Uterus (tissue), 4 donors: Measurements from ENCODE around the gene GMDS. TPM values are rescaled to one million over a fixed set of nuclear protein-coding genes. Genes with fewer than 3 reads are reported as not detected.
A peak's percentile ranks its signal among the peaks of the same experiment; 100 is the strongest.

Experiments
- DNase-seq, 2 donors: peaks; one replicate each; pipeline ENCODE4 v3.0.0-alpha.2; 2019 to 2020
- H3K27ac ChIP-seq, 2 donors: fragments of 200-600 bp; sonication (generic); 1 replicate in 1 of 2; 2 replicates in 1 of 2; pipeline ENCODE4 v1.5.1; 2016 to 2018
- H3K27me3 ChIP-seq, 2 donors: fragments of 200-600 bp; sonication (generic); one replicate each; pipeline ENCODE4 v1.5.1; 2018 to 2019; ENCODE audit warnings: control low read depth in 1 of 2
- H3K36me3 ChIP-seq, 2 donors: fragments of 200-600 bp; sonication (generic); one replicate each; pipeline ENCODE4 v1.5.1; 2019; ENCODE audit warnings: control low read depth in 1 of 2
- H3K4me1 ChIP-seq, 2 donors: fragments of 200-600 bp; sonication (generic); one replicate each; pipeline ENCODE4 v1.5.1; 2018 to 2019; ENCODE audit warnings: control low read depth in 1 of 2
- H3K4me3 ChIP-seq, 2 donors: fragments of 200-600 bp; sonication (generic); 1 replicate in 1 of 2; 2 replicates in 1 of 2; pipeline ENCODE4 v1.5.1; 2018 to 2019; ENCODE audit warnings: mild to moderate bottlenecking in 1 of 2
- H3K9me3 ChIP-seq, 2 donors: fragments of 200-600 bp; sonication (generic); one replicate each; pipeline ENCODE4 v1.5.1; 2019; ENCODE audit warnings: control low read depth in 1 of 2
- CTCF ChIP-seq, 4 experiments: fragments of 200-600 bp in 2 of 4; fragments of 450-650 bp in 2 of 4; sonication (generic) in 2 of 4; IDR thresholded peaks; one replicate each; pipeline ENCODE4 v1.5.1; 2016 to 2019; ENCODE audit warnings: antibody characterized with exemption in 4 of 4, mild to moderate bottlenecking in 2 of 4, moderate library complexity in 1 of 4
- POLR2A ChIP-seq, 2 donors: fragments of 450-650 bp; IDR thresholded peaks; one replicate each; pipeline ENCODE4 v1.6.1; 2016; ENCODE audit warnings: antibody characterized with exemption in 2 of 2, mild to moderate bottlenecking in 1 of 2, moderate library complexity in 1 of 2
- intact Hi-C: fragments of 100-400 bp; cut with DNase I; formaldehyde crosslinking; loops from one replicate; pipeline ENCODE4 v1.15.1; 2023; ENCODE audit warnings: low total_unique reads
- total RNA-seq, 4 donors: library from RNA; depleted of rRNA in 3 of 4; stranded (reverse); fragments of >200 nt in 3 of 4; gene quantifications; one replicate each; pipeline versions ENCODE4 v1.1.0 to v1.2.4, GENCODE V29; 2014 to 2023
- donor health status: DM: yes; HTN: yes; CAD: no.

The GMDS gene
- total RNA-seq, 4 donors from 2014 or later = 5.3 to 17.4 (median 12.9) TPM

GRCh38 chr6:2213086-2213485 is 32.3 kb downstream of the GMDS start:
- H3K4me1 ChIP-seq = no peaks in the 10 kb centered on the region
- H3K27ac ChIP-seq = no peak overlapping the region
- no peak overlapping the region for H3K4me3 ChIP-seq
- TF ChIP-seq POLR2A (IDR thresholded peaks at IDR 0.05) = no peak
- TF ChIP-seq CTCF (IDR thresholded peaks at IDR 0.05) = no peak
- no peaks in the 10 kb centered on the region for H3K27me3 ChIP-seq
- H3K9me3 ChIP-seq = no peaks in the 10 kb centered on the region
- no peak for DNase-seq
- intact Hi-C loops = no loop called here
- no peaks in the 10 kb centered on the region for H3K36me3 ChIP-seq

DNA sequence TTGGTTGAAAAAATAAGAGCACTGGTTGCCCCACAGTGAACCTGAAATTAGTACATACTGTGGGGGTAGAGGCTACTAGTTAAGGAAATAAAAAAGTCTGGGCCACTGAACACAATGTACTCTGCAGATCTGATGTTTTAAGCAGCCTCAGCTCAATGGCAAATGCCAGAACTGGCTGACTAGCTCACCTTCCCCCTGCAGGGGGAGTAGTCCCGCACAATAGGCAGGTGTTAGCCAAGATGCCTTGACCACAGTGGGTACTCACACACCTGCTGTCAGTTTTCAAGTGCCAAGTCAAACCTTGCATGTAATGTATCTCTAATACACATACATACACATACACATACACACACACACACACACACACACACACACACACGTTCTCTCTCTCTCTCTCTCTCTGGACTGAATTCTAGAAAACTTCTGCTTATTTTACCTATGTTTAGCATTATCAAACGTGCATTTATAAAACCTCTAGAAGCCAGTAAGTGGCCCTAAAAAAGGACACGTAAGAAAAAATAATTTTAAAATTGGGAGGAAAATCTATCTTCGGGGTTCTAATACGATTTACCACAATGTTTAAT is 36.1 kb downstream of the GMDS start:
- intact Hi-C loops = no loop called here
- no peaks in the 10 kb centered on the region for H3K27me3 ChIP-seq
- H3K9me3 ChIP-seq = no peaks in the 10 kb centered on the region
- no peaks in the 10 kb centered on the region for H3K4me1 ChIP-seq
- TF ChIP-seq POLR2A (IDR thresholded peaks at IDR 0.05) (no peak), CTCF (IDR thresholded peaks at IDR 0.05) (peak in 1 of 4 experiments; percentile 17)
- no peaks in the 10 kb centered on the region for H3K36me3 ChIP-seq
- DNase-seq = no peak
- H3K27ac ChIP-seq = no peak overlapping the region
- H3K4me3 ChIP-seq = no peak overlapping the region

- Histone ChIP-seq H3K4me3 (no peak overlapping the region), H3K27ac (no peak overlapping the region), H3K4me1 (no peaks in the 10 kb centered on the region), H3K27me3 (no peaks in the 10 kb centered on the region), H3K36me3 (no peaks in the 10 kb centered on the region), H3K9me3 (no peaks in the 10 kb centered on the region)
- TF ChIP-seq POLR2A (IDR thresholded peaks at IDR 0.05) (no peak), CTCF (IDR thresholded peaks at IDR 0.05) (no peak)
- no peak for DNase-seq
- intact Hi-C loops = no loop called here
Measured at GRCh38 chr6:2208468-2208867, 36.9 kb downstream of the GMDS start.

- no peaks in the 10 kb centered on the region for H3K9me3 ChIP-seq
- H3K36me3 ChIP-seq = no peaks in the 10 kb centered on the region
- TF ChIP-seq CTCF (IDR thresholded peaks at IDR 0.05) (no peak), POLR2A (IDR thresholded peaks at IDR 0.05) (no peak)
- intact Hi-C loops = no loop called here
- no peaks in the 10 kb centered on the region for H3K4me1 ChIP-seq
- no peak overlapping the region for H3K27ac ChIP-seq
- no peak overlapping the region for H3K4me3 ChIP-seq
- no peaks in the 10 kb centered on the region for H3K27me3 ChIP-seq
- DNase-seq = no peak
Measured at GRCh38 chr6:2205396-2205795, 40.0 kb downstream of the GMDS start.

GRCh38 chr6:2204272-2204671 is 41.1 kb downstream of the GMDS start:
- Histone ChIP-seq H3K4me1 (no peaks in the 10 kb centered on the region), H3K27me3 (no peaks in the 10 kb centered on the region), H3K4me3 (no peak overlapping the region), H3K27ac (no peak overlapping the region), H3K36me3 (no peaks in the 10 kb centered on the region), H3K9me3 (no peaks in the 10 kb centered on the region)
- DNase-seq = no peak
- intact Hi-C loops = no loop called here
- TF ChIP-seq POLR2A (IDR thresholded peaks at IDR 0.05) (no peak), CTCF (IDR thresholded peaks at IDR 0.05) (no peak)
